G401.6 (cell line): ENCODE results near the gene HADH.
"Not testable (repeated sequence)": the region's sequence is repeated elsewhere in the genome, so short reads cannot be mapped to it uniquely, and the experiment has no call there.

Experiments used
- FAIRE-seq: peaks from 2 replicates; lab custom pipeline; 2012; peaks lifted over from hg19 to GRCh38; lab: Jason Lieb, UNC

The HADH gene

DNA sequence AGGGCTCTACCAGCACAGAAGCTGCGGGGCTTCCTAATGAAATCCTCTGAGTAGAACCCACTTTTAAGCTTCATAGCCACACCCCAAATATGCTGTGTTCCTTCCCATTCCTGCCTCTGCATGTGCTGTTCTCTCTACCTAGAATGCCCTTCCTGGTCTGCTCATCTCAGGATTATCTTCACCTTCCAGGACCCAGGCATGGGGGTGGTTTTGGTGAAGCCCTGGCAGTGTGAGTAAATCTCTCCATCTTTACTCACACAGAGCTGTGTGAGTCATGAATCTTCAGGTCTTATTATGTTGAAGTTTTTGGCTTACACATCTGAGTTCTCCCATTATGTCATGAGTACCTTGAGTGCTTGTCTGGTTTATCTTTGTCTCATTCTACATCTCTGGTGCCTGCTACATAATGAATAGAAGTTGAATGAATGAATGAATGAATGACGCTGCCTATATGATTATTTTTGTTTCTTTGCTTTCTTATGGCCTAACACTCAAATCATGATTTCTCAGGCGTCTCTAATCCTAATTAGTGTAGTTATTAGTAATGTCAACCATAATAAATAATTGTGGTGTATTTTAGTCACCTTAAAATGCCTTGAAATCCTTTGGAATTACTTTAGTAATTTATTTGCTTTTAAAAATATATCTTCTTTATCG is 41.9 kb downstream of the HADH start:
- FAIRE-seq: no peak

DNA sequence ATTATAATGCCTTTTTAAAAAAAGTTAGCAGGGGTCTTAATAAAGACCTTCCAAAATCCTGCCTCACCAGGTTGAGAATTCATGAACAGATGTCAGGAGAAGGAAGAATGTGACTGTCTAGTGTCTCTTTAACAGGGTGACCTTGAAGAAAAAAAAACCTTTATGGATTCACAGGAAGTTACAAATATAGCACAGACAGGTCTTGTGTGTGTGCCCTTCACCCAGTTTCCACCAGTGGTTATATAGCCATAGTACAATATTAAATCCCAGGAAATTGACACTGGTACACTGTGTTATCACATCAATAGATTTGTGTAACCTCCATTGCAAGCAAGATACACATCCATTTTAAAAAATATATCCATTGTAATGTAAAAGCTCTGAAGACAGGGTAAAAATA is 43.7 kb downstream of the HADH start:
- FAIRE-seq: no peak

DNA sequence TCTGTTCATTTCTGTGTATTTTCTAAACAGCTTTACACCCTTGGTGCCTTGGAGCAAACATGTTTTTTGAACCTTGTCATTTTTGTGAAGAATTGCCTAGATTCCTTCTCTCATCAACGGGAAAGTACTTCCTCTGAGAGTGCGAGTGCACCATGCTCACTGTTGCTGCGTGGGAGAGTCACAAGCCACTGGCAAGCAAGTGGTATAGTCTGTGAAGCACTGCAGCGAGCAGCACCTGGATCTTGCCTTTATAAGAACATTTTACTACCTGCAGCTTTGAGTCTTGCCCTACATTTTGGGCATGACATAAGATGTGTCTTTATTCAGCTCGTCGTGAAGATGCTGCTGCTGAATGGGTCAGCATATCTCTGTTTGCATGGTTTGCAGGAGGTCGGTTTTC is 44.9 kb downstream of the HADH start:
- no peak for FAIRE-seq

DNA sequence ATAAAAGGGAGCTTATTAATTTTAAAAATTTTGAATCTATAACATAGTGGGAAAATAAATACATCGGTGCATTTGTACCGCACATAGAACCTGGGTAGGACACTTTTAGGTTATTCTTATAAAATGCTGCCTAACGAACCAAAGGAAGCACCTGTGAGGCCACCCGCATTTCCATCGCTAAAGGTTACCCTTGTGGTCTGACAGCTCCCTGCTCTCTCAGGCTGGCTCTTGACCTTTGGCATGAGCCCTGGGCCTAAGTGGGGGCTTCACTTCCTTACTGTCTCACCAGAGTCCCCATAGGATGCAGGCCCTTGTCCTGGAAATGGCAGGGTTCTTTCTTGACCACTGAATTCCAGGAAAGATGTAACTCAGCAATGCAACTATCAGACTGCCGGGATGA is 46.0 kb downstream of the HADH start:
- FAIRE-seq: no peak

DNA sequence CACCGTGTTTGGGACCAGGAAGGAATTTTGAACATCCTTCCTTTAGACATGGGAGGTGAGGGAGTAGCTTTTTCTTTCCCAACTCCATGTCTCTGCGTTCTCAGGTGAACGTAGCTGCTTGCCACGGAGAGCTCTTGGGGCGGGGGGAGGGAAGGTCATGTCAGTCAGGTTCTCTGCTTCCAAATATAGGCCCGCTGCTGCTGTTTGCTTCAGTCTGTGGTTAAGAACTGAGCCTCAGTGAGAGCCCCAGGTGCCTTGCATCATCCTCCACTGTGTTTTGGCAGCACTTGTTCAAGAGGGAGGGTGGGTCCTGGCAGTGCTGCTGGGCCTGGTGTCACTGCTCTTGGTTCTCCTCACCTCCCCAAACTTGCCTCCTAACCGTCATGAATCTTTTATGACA is 46.5 kb downstream of the HADH start:
- FAIRE-seq: no peak

DNA sequence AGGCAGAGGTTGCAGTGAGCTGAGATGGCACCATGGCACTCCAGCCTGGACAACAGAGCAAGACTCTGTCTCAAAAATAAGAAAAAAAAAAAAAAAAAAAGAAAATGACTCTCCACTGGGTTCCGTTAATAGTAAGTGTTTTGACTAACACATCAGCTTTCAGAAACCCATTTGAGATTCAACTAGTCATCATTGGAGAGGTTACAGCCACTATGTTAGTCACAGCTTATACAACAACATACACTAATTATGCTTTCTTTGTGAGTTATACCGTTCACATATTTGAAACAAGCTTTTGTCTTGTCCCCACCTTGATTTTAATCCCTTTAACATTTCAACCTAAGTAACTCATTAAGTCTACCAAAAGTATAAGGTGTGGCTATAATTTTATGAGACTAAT is 48.2 kb downstream of the HADH start:
- FAIRE-seq: no peak

DNA sequence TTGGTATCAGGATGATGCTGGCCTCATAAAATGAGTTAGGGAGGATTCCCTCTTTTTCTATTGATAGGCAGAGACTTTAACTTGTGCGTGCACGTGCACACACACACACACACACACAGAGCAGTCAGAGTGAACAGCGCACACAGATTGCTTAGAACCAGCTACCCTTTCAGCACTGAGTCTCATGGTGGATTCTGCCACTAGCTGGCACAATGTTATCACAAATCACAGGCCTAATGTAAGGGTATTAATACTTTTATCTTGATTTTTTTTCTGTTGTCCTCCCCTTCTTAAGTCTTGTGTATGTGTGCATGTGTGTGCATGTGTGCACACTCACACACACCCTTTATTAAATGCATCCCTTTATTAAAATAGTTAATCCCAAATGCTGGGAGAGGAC is 53.2 kb downstream of the HADH start:
- no peak for FAIRE-seq

DNA sequence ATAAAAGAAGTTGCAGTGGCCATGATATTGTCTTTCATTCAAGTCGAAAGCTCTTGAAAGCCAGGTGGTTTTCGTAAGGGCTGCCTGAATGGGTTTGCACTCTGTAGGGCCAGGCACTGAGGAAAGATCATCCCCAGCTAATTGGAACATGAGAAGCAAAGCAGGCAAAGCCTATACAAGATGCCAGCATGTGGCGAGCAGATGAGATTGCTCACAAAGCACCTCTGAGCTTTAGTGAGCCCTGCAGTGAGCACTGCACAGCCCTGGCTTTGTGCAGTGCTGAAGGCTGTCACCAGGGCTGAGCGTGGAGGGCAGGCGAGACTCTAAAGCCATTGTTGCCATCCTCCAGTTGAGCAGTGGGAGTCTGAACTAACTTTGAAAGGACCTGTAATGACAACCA is 53.8 kb downstream of the HADH start:
- FAIRE-seq: no peak

DNA sequence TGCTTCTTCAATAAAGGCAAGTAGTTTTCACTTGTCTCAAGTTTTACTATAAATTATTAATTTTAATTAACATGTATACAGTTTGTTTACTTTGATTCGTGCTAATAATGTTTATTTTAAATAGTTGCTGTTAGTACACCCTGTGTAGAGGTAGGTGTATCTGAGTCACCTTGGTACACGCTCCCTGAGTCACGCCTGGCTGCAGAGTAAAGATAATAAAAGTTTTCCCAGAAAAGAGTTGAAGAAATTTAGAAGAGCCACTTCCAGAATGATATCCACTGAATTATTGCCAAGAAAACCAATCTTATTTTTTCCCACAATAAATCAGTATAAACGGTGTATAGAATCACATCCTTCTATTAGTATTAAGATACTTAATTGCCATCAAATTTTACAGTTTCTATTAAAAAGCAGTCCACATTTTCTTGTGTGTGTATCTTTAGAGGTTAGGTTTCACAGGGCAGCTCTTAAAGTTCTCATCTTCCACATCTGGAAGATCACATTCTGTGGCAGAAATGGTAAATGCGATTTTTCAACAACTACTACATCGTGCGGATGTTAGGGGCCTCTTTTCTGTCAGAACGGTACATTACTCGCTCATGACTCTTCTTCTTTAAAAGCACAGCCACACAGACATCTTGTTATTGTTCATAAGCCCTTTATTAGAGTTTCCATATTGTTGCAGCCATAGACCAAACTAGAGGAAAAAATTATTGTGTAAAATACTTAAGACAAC is 55.4 kb downstream of the HADH start:
- no peak for FAIRE-seq

DNA sequence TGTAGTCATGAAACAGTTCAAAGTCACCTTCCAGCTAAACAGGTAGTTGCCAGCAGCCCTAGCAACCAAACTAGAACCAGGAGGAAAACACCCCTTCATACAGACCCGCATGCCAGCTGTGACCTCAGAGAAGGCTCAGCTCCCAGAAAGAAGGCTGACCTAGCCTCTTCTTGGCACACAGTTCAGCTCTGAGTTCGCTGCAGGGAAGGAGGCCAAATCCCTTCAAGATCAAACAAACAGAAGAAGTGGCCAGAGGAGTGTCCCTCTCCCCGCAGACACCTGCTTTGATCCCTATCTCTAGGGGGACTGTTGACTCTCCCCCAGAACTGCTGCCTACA is 56.0 kb downstream of the HADH start:
- no peak for FAIRE-seq

DNA sequence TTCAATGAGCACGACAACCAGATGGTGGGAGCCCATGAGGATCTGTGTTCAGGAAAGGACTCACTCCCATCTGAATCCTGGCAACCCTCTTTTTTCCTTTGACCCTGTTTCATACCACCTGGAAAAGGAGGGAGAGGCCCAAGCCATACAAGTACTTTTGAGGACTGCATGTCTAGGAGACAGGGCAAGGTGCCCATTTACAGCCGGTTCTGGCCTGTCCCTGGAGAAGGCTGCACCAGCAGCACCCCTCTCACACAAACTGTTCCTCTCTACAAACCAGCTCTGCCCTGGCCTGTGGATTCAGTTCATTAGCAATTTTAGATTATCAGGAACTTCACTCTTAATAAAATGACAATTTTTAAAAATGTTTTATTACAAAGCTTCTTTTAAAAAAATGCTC is 57.5 kb downstream of the HADH start:
- no peak for FAIRE-seq

DNA sequence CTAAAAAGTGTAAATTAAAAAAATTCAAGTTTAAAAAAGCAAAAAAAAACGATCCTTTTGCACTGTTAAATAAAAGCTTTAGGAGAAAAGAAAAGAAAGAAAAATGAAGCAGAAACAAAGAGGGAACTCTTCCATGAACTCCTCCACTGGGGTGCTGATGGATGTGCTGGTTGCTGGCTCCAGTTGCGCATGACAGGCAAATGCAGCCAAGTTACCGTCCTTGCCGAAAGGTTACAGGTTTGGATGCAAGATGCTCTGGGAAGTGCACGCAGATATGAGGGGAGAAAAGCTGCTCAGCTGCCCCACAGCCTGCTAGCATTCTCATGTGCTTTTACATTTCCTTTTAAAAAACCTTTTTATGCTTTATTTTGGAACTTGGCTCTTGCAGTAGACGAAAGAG is 58.5 kb downstream of the HADH start:
- no peak for FAIRE-seq

DNA sequence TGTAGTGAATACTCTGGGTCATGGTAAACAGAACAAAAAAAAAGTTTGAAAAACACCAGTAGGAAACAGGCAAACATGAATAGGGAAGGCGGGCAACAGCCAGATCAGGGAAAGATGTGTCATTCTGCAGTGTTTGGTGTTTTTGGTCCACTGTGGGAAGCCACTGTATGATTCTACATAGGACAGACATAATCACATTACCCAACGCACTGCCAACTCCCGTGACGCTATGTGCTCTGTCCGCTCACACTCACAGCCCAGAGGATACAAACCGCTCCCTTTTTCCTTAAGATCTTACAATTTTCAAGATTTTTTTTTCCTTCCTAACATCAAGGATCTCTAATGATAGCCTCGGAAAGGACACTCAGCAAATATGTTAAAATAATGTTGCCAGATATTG is 59.3 kb downstream of the HADH start:
- FAIRE-seq: no peak

DNA sequence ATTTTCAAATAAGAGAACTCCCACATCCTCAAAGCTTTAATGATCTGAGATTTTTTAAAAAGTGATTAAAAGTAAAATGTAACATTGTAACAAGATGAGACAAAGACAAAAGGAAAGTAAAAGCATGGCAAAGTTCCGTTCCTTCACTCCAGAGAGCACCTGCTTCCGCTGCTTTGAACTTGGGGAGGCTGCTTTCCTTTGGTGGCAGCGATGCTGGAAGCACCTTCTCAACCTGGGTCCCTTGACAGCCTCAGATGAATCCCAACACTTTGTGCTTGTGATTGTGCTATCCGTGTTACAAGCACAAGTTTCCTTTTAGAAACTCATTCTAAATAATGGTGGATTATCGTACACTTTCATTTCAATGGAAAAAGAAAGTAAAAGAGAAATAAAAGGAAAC is 59.7 kb downstream of the HADH start:
- FAIRE-seq: no peak

DNA sequence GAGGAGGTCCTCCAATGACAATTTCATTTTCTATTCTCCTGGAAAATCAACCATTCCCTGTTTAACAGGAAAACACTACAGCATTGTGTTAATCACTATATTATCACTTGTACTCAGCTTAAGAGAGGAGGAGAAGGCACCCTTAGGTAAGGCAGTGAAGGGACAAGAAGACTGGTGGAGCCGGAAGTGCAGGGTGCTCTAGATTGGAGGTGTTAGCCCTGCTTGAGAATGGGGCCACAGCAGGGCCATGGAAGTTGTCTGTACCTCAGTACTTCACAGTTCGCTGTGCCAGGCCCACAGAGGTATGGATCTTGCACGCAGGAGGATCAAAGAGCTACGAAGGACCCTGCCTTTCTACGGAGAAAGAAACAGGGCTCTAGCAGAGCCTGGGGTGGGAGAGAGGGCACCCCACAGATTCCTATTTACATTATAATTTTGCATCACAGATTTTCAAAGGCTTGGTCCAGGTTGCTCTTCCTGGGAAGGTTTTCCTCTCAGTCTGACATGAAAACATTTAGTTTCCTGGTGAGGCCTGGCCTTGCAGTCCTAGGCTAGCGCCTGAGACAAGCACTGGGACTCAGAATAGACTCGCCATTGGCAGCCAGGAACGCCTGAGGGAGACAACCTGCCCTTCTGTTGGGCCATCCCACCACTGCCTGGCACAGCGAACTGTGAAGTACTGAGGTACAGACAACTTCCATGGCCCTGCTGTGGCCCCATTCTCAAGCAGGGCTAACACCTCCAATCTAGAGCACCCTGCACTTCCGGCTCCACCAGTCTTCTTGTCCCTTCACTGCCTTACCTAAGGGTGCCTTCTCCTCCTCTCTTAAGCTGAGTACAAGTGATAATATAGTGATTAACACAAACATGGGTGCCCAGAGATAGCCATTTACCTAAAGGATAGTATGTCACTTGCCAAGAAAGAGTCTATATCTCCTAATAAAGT is 60.8 kb downstream of the HADH start:
- not testable (repeated sequence) for FAIRE-seq

DNA sequence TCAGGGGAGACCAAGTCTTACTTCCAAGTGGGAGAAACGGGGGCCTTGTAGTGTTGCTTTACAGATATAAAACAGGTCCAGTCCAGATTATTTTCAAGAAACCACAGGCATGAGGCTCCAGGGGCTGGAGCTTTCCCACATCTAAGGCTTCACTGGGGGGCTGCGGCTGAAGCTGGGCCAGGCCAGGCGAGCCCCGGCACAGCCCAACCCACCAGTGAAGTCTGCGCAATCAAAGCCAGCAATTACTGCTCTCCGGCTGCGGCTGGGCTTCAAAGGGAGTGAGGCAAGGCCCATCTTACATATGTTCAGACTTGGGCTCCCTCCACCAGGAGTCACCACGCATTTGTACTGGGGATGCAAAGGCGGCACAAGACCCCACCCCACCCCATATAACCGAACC is 61.7 kb downstream of the HADH start:
- no peak for FAIRE-seq

DNA sequence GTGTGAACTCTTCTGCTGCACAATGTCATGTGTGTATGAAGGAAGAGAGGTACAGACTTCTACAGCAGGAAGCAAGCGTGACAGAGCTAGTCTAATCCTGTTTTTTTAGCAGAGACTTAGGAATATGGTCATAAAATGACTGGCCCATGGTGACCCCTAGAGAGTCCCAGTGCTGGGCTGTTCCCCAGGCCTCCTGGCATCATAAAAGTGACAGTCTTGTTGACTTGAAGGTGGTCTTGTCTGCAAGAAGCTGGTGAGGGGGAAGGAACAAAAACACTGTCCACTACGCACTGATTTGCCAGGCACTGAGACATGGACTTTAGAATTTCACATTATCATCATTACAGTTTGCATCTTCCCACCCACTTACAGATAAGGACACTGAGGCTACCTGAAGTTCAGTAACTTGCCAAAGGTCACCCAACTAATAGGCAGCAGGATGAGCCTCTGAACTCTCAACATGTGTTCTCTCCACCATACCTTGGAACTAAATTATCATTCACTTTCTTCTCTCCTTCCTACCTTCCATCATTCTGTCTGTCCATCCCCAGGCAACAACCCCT is 63.0 kb downstream of the HADH start:
- no peak for FAIRE-seq

DNA sequence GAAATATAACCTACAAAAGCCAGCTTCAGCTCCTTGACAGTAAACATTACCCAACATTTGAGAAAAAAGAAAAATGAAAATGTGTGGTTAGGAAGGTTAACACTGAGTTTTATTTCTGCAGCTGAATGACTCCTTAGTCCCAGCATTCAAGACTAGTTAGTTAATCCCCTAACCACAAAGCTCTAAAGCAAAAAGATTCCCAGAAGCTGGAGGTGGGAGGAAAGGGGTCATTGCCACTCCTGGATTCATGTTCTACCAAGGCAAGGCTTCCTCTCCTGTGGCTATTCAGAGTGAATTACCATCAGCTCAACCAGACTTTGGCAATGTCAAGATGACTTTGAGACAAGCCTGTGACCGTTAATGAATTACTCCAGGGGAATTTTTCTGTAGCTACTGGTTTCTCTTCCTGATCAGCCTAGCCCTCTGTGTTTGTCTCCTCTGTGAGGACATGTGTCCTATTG is 63.6 kb downstream of the HADH start:
- no peak for FAIRE-seq

DNA sequence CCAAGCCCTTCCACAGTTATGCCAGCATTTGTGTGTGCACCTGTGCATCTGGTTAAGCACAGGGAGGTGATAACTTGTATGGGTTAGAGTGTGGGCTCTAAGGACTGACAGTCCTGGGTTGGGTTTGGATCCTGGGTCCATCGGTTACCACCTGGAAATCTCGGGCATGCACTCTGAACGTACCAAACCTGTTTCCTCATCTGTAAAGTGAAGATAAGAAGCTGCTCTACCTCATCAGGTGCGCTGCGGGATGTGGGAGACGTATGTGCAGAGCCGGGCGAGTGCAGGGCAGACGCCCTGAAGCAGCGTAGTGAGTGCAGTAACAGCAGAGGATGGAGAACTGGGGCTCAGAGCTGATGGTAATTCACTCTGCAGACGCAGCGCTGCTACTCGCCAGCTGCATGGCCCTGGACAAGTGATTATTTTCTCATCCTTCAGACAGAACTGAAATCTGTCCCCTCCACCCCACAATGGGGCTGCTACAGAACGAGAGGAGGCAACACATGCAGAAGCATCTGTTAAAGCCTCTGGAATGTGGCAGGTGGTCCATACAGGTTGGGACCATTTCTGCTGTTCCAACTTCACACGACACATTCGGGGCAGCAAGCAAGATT is 64.4 kb downstream of the HADH start:
- no peak for FAIRE-seq

DNA sequence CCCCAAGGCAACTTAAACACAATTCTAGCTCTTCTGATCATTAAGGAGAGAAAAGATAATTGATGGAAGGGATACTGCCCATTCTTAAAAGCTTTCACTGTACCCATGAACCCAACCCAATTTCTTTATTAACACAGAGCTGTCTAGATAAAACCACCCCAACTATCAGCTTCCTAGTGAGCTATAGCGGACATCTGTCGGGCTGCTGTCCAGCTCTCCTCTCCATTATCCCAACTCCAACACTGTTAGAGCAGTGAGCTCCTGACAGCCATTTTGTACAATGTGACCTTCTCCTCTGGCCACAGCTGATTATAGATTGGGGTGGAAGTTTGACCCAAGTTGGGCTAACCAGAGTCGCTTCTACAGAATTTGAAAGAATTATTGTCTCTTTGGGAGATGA is 66.1 kb downstream of the HADH start:
- no peak for FAIRE-seq

DNA sequence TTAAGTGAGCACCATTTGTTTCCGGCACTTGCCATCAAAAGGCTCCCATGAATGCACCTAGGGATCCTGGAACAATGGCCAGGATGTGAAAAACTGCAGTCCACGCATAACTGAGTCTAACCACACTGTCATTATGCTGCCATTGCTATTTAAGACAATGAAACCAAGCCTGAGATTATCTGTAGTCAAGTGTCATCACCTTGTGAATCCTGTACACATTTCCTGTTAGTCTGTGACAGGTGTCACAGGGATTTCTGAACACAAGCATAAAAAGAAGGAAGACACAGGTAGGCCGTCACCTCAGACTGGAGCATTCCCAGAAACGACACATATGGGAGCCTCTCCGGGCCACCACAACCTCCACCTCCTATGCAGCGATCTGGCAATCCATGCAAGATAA is 66.7 kb downstream of the HADH start:
- no peak for FAIRE-seq

DNA sequence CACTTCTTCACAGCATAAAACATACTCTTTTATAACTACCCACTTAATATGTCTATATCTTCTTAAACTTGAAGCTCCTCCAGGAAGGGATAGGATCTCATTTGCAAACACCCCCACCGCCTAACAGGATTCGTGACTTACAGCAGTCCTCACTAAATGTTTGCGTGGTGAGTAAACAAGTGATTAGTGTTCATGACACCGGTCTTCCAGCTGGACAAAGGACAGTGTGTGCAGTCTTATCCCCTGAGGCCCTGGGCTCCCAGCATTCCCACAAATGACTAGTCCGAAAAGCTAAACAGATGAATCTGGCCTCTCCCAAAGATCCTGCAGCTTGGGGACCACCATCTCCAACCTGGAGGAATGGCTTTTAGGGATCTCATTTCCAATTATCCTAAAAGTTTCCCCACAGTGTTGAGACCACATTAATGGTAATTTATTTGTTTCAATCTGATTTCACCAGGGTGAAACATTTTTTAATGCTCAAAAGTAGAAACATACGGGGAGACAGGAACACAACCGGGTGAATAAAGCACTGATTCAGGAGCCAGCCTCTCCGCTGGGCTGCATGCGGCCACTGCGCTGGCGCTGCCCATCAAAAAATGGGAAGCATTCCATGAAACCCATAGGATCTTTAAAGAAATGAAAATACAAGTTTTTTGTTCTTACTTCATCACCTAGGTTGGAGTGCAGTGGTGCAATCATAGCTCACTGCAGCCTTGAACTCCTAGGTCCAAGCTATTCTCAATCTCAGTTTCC is 69.2 kb downstream of the HADH start:
- FAIRE-seq: no peak
